HepG2 (cell line): Measurements from ENCODE around the gene KRTAP4-16. TPM values are rescaled to one million over a fixed set of nuclear protein-coding genes. Genes with fewer than 3 reads are reported as not detected.
"Not testable (repeated sequence)": the region's sequence is repeated elsewhere in the genome, so short reads cannot be mapped to it uniquely, and the experiment has no call there.

Experiments
- ATAC-seq: fragments of 200-7000 bp; cut with Tn5 transposase; 3 replicates; pipeline ENCODE4 v1.9.1; 2020; ENCODE audit warnings: mild to moderate bottlenecking, moderate library complexity
- BruUV-seq: library from RNA; stranded (reverse); fragments of 400-500 nt; replicated peaks from 2 replicates; lab custom pipeline; 2021; lab: Mats Ljungman, UMichigan
- CTCF ChIA-PET: fragments of 300-600 bp; formaldehyde crosslinking; extraction: SDS; loops from one replicate; lab custom pipeline; 2021; ENCODE audit warnings: low total read pairs, inconsistent platforms, low intra/inter-chr PET ratio; lab: Yijun Ruan, JAX
- POLR2A ChIA-PET: fragments of 350-600 bp; sonication (Branson Sonifier 250); formaldehyde crosslinking; loops from one replicate; lab custom pipeline; 2020; ENCODE audit warnings: antibody characterized with exemption, inconsistent platforms; lab: Yijun Ruan, JAX
- DNase-seq: peaks from one replicate; pipeline ENCODE4 v3.0.0-alpha.2; 2015; ENCODE audit warnings: low spot score
- FAIRE-seq: peaks from 3 replicates; lab custom pipeline; 2011; peaks lifted over from hg19 to GRCh38; lab: Jason Lieb, UNC
- H2AFZ ChIP-seq: one replicate; pipeline ENCODE4 v1.6.1; 2011; ENCODE audit warnings: low read length, inconsistent platforms
- H3K27ac ChIP-seq: fragments of 300-600 bp; 3 replicates; pipeline ENCODE4 v1.8.0; 2011; ENCODE audit warnings: mixed run types, mild to moderate bottlenecking, mixed read lengths, low read length, inconsistent platforms; ENCODE audit not compliant: insufficient read depth; ENCODE audit errors: extremely low read length
- H3K27me3 ChIP-seq, 2 experiments: fragments of 200-600 bp in 1 of 2; 2 replicates in 1 of 2; 3 replicates in 1 of 2; pipeline versions ENCODE4 v1.6.0 to v1.8.0; 2011; ENCODE audit warnings: low read length in 2 of 2, mild to moderate bottlenecking in 2 of 2, moderate library complexity in 2 of 2, inconsistent platforms in 1 of 2; ENCODE audit not compliant: insufficient read depth in 2 of 2, control insufficient read depth in 1 of 2
- H3K36me3 ChIP-seq, 2 experiments: fragments of 200-600 bp in 1 of 2; replicated peaks in 1 of 2; 2 replicates in 1 of 2; 3 replicates in 1 of 2; pipeline versions ENCODE4 v1.5.1 to v1.8.0; 2011; ENCODE audit warnings: low read length in 2 of 2, inconsistent platforms in 1 of 2; ENCODE audit not compliant: insufficient read depth in 2 of 2, control insufficient read depth in 1 of 2
- H3K4me1 ChIP-seq: 2 replicates; pipeline ENCODE4 v1.5.1; 2012; ENCODE audit warnings: low read length, inconsistent platforms; ENCODE audit not compliant: insufficient read depth
- H3K4me2 ChIP-seq: 2 replicates; pipeline ENCODE4 v1.6.0; 2011; ENCODE audit warnings: low read depth, low read length, inconsistent platforms
- H3K4me3 ChIP-seq, 3 experiments: fragments of 200-600 bp in 1 of 3; sonication (generic), shearing (Covaris generic) in 1 of 3; replicated peaks in 1 of 3; 2 replicates each; pipeline ENCODE4 v1.5.1; 2011 to 2016; ENCODE audit warnings: low read length in 3 of 3, inconsistent platforms in 2 of 3, low read depth in 2 of 3, mild to moderate bottlenecking in 2 of 3, control low read depth in 1 of 3, mixed read lengths in 1 of 3; ENCODE audit not compliant: insufficient read depth in 1 of 3
- H3K79me2 ChIP-seq: one replicate; pipeline ENCODE4 v1.6.1; 2011; ENCODE audit warnings: low read length, inconsistent platforms; ENCODE audit not compliant: insufficient read depth
- H3K9ac ChIP-seq: 2 replicates; pipeline ENCODE4 v1.6.0; 2011; ENCODE audit warnings: mild to moderate bottlenecking, low read depth, low read length, inconsistent platforms; ENCODE audit not compliant: insufficient read depth
- H3K9me3 ChIP-seq: 2 replicates; pipeline ENCODE4 v1.5.1; 2012; ENCODE audit warnings: mild to moderate bottlenecking, low read length
- H4K20me1 ChIP-seq: 2 replicates; pipeline ENCODE4 v1.6.0; 2011; ENCODE audit warnings: inconsistent platforms, mild to moderate bottlenecking, low read length, moderate library complexity; ENCODE audit not compliant: insufficient read depth
- ARID3A ChIP-seq: IDR thresholded peaks from 2 replicates; pipeline ENCODE4 v1.6.1; 2012; ENCODE audit warnings: low read depth, low read length, improper control_type of control experiment
- SMYD3 ChIP-seq: sonication (generic); formaldehyde crosslinking; IDR thresholded peaks from 2 replicates; pipeline ENCODE4 v1.8.1; 2023; ENCODE audit warnings: mild to moderate bottlenecking, missing genetic modification reagents
- ZNF713 ChIP-seq: sonication (generic); formaldehyde crosslinking; IDR thresholded peaks from 2 replicates; pipeline ENCODE4 v1.4.0; 2020; ENCODE audit warnings: mild to moderate bottlenecking, missing genetic modification reagents
- ZNF770 ChIP-seq: sonication (generic); formaldehyde crosslinking; IDR thresholded peaks from 2 replicates; pipeline ENCODE4 v1.5.0; 2020; ENCODE audit warnings: mild to moderate bottlenecking, missing genetic modification reagents
- ZNF878 ChIP-seq: sonication (generic); formaldehyde crosslinking; IDR thresholded peaks from 2 replicates; pipeline ENCODE4 v1.8.1; 2023; ENCODE audit warnings: mild to moderate bottlenecking, missing genetic modification reagents, moderate library complexity
- WGBS: methylation state at CpG from one replicate; pipeline ENCODE4 v1.1.6; 2017; ENCODE audit warnings: low lambda C conversion rate; 5-methylcytosine and 5-hydroxymethylcytosine counted together
- in situ Hi-C: cut with HindIII; loops from 2 replicates; pipeline ENCODE4 v1.10.0; 2017; ENCODE audit warnings: low pct_unique_long_range_greater_than_20kb; ENCODE audit not compliant: extremely low pct_ligation_motif_present
- intact Hi-C: fragments of 100-400 bp; cut with micrococcal nuclease; formaldehyde crosslinking; loops from one replicate; pipeline ENCODE4 v1.10.0; 2022; ENCODE audit not compliant: unreplicated experiment
- polyA plus RNA-seq, 8 experiments: library from polyadenylated mRNA; depleted of rRNA in 3 of 8; stranded (reverse) in 7 of 8; unstranded in 1 of 8; fragments of >200 nt; fragmentation: Illumina TruSeq in 4 of 8; extraction: Trizol in 4 of 8; gene quantifications; 2 replicates each; pipeline versions ENCODE4 v1.2.1 to v1.2.3, GENCODE V29; 2011 to 2016; ENCODE audit warnings: low read depth in 4 of 8, missing spikeins in 1 of 8, mixed read lengths in 1 of 8; ENCODE audit not compliant: insufficient read depth in 1 of 8
- total RNA-seq, 5 experiments: library from RNA; depleted of rRNA; stranded (reverse); fragments of >200 nt; fragmentation: Illumina TruSeq; extraction: Trizol; gene quantifications; 2 replicates each; pipeline ENCODE4 v1.2.3, GENCODE V29; 2016; ENCODE audit warnings: low read depth in 1 of 5

KRTAP4-16 gene
- total and polyA plus RNA-seq, 2 of the 13 experiments (the other 11 are each of a cell fraction or from before 2014, with no cell fraction given) = not detected

GRCh38 chr17:41103896-41104295 lies 1.9 kb upstream of the KRTAP4-16 start (continued):
- TF ChIP-seq ARID3A = no peak
- no peak for TF ChIP-seq SMYD3 (CRISPR knock-in tag)
- no peak for TF ChIP-seq ZNF878 (CRISPR knock-in tag)
- no peak for TF ChIP-seq ZNF713 (CRISPR knock-in tag)
- no peak for TF ChIP-seq ZNF770 (CRISPR knock-in tag)
- TF ChIP-seq, all 625 proteins: peak for 0

GRCh38 chr17:41099682-41100480 lies 2.1 kb downstream of the KRTAP4-16 start:
- DNase-seq, ATAC-seq, H3K36me3 ChIP-seq, H3K9me3 ChIP-seq, H3K9ac ChIP-seq, H3K4me3 ChIP-seq, BruUV-seq, FAIRE-seq, CTCF ChIA-PET, POLR2A ChIA-PET, H3K4me1 ChIP-seq, intact Hi-C loops, in situ Hi-C loops, H2AFZ ChIP-seq, H4K20me1 ChIP-seq, H3K27ac ChIP-seq, H3K79me2 ChIP-seq, H3K4me2 ChIP-seq: not testable (repeated sequence)
- 15% methylated on average over 7 of the region's 7 CpGs for WGBS
- H3K27me3 ChIP-seq = peaks cover 0 to 11% of the 10 kb centered on the region in 2 experiments; a peak in 2 of 5 replicates
